Neural progenitor cell (in vitro differentiated cells): Measurements from ENCODE around the gene HNMT. TPM values are rescaled to one million over a fixed set of nuclear protein-coding genes. Genes with fewer than 3 reads are reported as not detected.

Experiments
- DNase-seq: peaks from one replicate; pipeline ENCODE4 v3.0.0-alpha.2; 2016; ENCODE audit warnings: low spot score
- H2AFZ ChIP-seq: fragments of 200-600 bp; sonication (generic); replicated peaks from 2 replicates; pipeline ENCODE4 v1.6.1; 2016; ENCODE audit warnings: antibody characterized with exemption
- H3F3A ChIP-seq: fragments of 200-600 bp; sonication (generic); 2 replicates; pipeline ENCODE4 v1.6.1; 2016; ENCODE audit warnings: antibody characterized with exemption, low read depth
- H3K27ac ChIP-seq: fragments of 200-600 bp; sonication (generic); 2 replicates; pipeline ENCODE4 v1.5.1; 2016; ENCODE audit warnings: mild to moderate bottlenecking
- H3K27me3 ChIP-seq: fragments of 200-600 bp; sonication (generic); 2 replicates; pipeline ENCODE4 v1.6.1; 2016; ENCODE audit warnings: mild to moderate bottlenecking, moderate library complexity
- H3K36me3 ChIP-seq: fragments of 200-600 bp; sonication (generic); 2 replicates; pipeline ENCODE4 v1.5.1; 2016
- H3K4me1 ChIP-seq: fragments of 200-600 bp; sonication (generic); 2 replicates; pipeline ENCODE4 v1.6.1; 2016; ENCODE audit warnings: mixed run types
- H3K4me2 ChIP-seq: fragments of 200-600 bp; sonication (generic); 2 replicates; pipeline ENCODE4 v1.6.1; 2016
- H3K4me3 ChIP-seq: fragments of 200-600 bp; sonication (generic); 2 replicates; pipeline ENCODE4 v1.5.1; 2016
- H3K79me2 ChIP-seq: fragments of 200-600 bp; sonication (generic); 2 replicates; pipeline ENCODE4 v1.6.1; 2016; ENCODE audit warnings: low read depth
- H3K9ac ChIP-seq: fragments of 200-600 bp; sonication (generic); 2 replicates; pipeline ENCODE4 v1.6.1; 2016
- H3K9me3 ChIP-seq: fragments of 200-600 bp; sonication (generic); 2 replicates; pipeline ENCODE4 v1.5.1; 2016; ENCODE audit warnings: low read depth
- H4K20me1 ChIP-seq: fragments of 200-600 bp; sonication (generic); 2 replicates; pipeline ENCODE4 v1.6.1; 2016; ENCODE audit warnings: low read depth
- H3K27ac Mint-ChIP-seq: 3 replicates; pipeline ENCODE4 v1.8.0; 2021; ENCODE audit warnings: mixed read lengths
- H3K27me3 Mint-ChIP-seq: 2 replicates; pipeline ENCODE4 v1.8.0; 2022; ENCODE audit warnings: low read depth, mild to moderate bottlenecking, inconsistent platforms, moderate library complexity, mixed read lengths; ENCODE audit not compliant: insufficient read depth
- H3K36me3 Mint-ChIP-seq: 3 replicates; pipeline ENCODE4 v1.8.0; 2021; ENCODE audit warnings: mixed read lengths
- H3K4me1 Mint-ChIP-seq: 3 replicates; pipeline ENCODE4 v1.8.0; 2021; ENCODE audit warnings: mixed read lengths
- H3K4me3 Mint-ChIP-seq: 3 replicates; pipeline ENCODE4 v1.8.0; 2021; ENCODE audit warnings: mild to moderate bottlenecking, moderate library complexity, mixed read lengths
- H3K9me3 Mint-ChIP-seq: 3 replicates; pipeline ENCODE4 v1.8.0; 2020; ENCODE audit warnings: mixed read lengths
- CTCF ChIP-seq: fragments of 200-600 bp; sonication (generic); IDR thresholded peaks from 2 replicates; pipeline ENCODE4 v1.5.1; 2017; ENCODE audit warnings: antibody characterized with exemption, mild to moderate bottlenecking
- EZH2 ChIP-seq: fragments of 200-600 bp; sonication (generic); IDR thresholded peaks from 2 replicates; pipeline ENCODE4 v1.6.1; 2017; ENCODE audit warnings: antibody characterized with exemption, mild to moderate bottlenecking, moderate library complexity
- EZH2phosphoT487 ChIP-seq: fragments of 200-600 bp; sonication (generic); IDR thresholded peaks from 2 replicates; pipeline ENCODE4 v1.6.1; 2017; ENCODE audit warnings: antibody characterized with exemption
- total RNA-seq: library from RNA; depleted of rRNA; stranded (reverse); fragments of >200 nt; gene quantifications from 2 replicates; pipeline ENCODE4 v1.2.3, GENCODE V29; 2015; ENCODE audit warnings: low replicate concordance

The HNMT gene
- total RNA-seq, 1 donor from 2014 or later: 1.6 TPM

DNA sequence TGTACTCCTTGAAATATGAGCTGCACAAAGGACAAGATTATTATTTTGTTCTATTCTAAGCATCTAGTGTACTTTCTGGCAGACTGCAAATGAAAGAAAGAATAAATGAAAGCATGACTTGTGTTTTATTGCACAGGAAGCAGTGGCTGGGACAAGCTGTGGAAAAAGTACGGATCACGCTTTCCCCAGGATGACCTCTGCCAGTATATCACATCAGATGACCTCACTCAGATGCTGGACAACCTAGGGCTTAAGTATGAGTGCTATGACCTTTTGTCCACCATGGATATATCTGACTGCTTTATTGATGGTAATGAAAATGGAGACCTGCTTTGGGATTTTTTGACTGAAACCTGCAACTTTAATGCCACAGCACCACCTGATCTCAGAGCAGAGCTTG is 49.4 kb downstream of the HNMT start:
- H3K27ac ChIP-seq: no peak overlapping the region
- H3K4me3 ChIP-seq: no peak overlapping the region
- DNase-seq: no peak
- no peaks in the 10 kb centered on the region for H3K27me3 ChIP-seq
- H3K4me1 ChIP-seq: no peaks in the 10 kb centered on the region
- H2AFZ ChIP-seq: no peak overlapping the region
- H3K79me2 ChIP-seq: no peaks in the 10 kb centered on the region
- H3K9me3 Mint-ChIP-seq: no peaks in the 10 kb centered on the region
- no peak overlapping the region for H3K4me2 ChIP-seq
- no peaks in the 10 kb centered on the region for H3F3A ChIP-seq
- H3K36me3 ChIP-seq: no peaks in the 10 kb centered on the region
- H3K9ac ChIP-seq: no peak overlapping the region
- no peaks in the 10 kb centered on the region for H3K27me3 Mint-ChIP-seq
- TF ChIP-seq EZH2 (no peak), EZH2phosphoT487 (no peak), CTCF (no peak)
- H4K20me1 ChIP-seq: no peaks in the 10 kb centered on the region
- no peaks in the 10 kb centered on the region for H3K9me3 ChIP-seq
- H3K36me3 Mint-ChIP-seq: no peaks in the 10 kb centered on the region
- H3K4me1 Mint-ChIP-seq: no peaks in the 10 kb centered on the region
- H3K4me3 Mint-ChIP-seq: no peak overlapping the region
- no peak overlapping the region for H3K27ac Mint-ChIP-seq

DNA sequence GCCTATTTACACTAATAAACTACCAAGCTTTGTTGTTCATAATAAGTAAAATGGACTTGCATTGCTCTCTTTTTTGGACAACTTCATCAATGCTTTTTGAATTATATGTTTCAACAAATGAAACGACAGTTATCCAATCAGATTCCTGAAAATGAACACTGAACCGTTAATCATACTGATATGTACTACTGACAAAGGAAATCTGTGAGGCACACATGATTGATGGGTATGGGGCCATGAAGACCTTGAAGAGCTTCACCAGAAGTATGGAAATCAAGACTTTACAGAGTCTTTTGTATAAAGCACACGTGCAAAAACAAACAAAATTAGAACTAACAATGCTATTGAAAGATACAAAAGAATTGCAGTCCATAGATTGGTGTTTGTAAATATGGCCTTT is 51.2 kb downstream of the HNMT start:
- Histone ChIP-seq H3K4me3 (no peak overlapping the region), H3F3A (no peaks in the 10 kb centered on the region), H3K4me2 (no peak overlapping the region), H3K36me3 (no peaks in the 10 kb centered on the region), H4K20me1 (no peaks in the 10 kb centered on the region), H3K27ac (no peak overlapping the region), H2AFZ (no peak overlapping the region), H3K27me3 (no peaks in the 10 kb centered on the region), H3K9ac (no peak overlapping the region), H3K9me3 (no peaks in the 10 kb centered on the region), H3K79me2 (no peaks in the 10 kb centered on the region), H3K4me1 (no peaks in the 10 kb centered on the region)
- no peak for DNase-seq
- Mint-ChIP-seq H3K27me3 (no peaks in the 10 kb centered on the region), H3K4me3 (no peak overlapping the region), H3K27ac (no peak overlapping the region), H3K4me1 (no peaks in the 10 kb centered on the region), H3K9me3 (no peaks in the 10 kb centered on the region), H3K36me3 (no peaks in the 10 kb centered on the region)
- TF ChIP-seq EZH2: no peak
- no peak for TF ChIP-seq EZH2phosphoT487
- TF ChIP-seq CTCF: no peak

GRCh38 chr2:138016351-138017087 is 52.2 kb downstream of the HNMT start:
- Mint-ChIP-seq H3K9me3 (no peaks in the 10 kb centered on the region), H3K27me3 (no peaks in the 10 kb centered on the region), H3K36me3 (no peaks in the 10 kb centered on the region), H3K27ac (no peak overlapping the region), H3K4me1 (no peaks in the 10 kb centered on the region), H3K4me3 (no peak overlapping the region)
- H3K36me3 ChIP-seq: no peaks in the 10 kb centered on the region
- no peak for DNase-seq
- H3K4me2 ChIP-seq: no peak overlapping the region
- TF ChIP-seq CTCF (no peak), EZH2 (no peak), EZH2phosphoT487 (no peak)
- H3K27ac ChIP-seq: no peak overlapping the region
- no peaks in the 10 kb centered on the region for H3F3A ChIP-seq
- no peak overlapping the region for H2AFZ ChIP-seq
- H3K27me3 ChIP-seq: no peaks in the 10 kb centered on the region
- no peaks in the 10 kb centered on the region for H3K9me3 ChIP-seq
- H3K4me3 ChIP-seq: no peak overlapping the region
- no peaks in the 10 kb centered on the region for H3K4me1 ChIP-seq
- H4K20me1 ChIP-seq: no peaks in the 10 kb centered on the region
- H3K9ac ChIP-seq: no peak overlapping the region
- H3K79me2 ChIP-seq: no peaks in the 10 kb centered on the region
